ENCODE measurements around the gene ARHGAP27. TPM values are rescaled to one million over a fixed set of nuclear protein-coding genes. Genes with fewer than 3 reads are reported as not detected.

Gene ARHGAP27, protein sequence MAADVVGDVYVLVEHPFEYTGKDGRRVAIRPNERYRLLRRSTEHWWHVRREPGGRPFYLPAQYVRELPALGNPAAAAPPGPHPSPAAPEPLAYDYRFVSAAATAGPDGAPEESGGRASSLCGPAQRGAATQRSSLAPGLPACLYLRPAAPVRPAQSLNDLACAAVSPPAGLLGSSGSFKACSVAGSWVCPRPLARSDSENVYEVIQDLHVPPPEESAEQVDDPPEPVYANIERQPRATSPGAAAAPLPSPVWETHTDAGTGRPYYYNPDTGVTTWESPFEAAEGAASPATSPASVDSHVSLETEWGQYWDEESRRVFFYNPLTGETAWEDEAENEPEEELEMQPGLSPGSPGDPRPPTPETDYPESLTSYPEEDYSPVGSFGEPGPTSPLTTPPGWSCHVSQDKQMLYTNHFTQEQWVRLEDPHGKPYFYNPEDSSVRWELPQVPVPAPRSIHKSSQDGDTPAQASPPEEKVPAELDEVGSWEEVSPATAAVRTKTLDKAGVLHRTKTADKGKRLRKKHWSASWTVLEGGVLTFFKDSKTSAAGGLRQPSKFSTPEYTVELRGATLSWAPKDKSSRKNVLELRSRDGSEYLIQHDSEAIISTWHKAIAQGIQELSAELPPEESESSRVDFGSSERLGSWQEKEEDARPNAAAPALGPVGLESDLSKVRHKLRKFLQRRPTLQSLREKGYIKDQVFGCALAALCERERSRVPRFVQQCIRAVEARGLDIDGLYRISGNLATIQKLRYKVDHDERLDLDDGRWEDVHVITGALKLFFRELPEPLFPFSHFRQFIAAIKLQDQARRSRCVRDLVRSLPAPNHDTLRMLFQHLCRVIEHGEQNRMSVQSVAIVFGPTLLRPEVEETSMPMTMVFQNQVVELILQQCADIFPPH
- 9.9 and 43.4 TPM in 2 replicates for total RNA-seq (2011; cell fraction: chromatin; rRNA removed; ENCODE audit: low replicate concordance)
- 15.5 and 24.8 TPM in 2 replicates for total RNA-seq (2011; cell fraction: nucleolus; rRNA removed)
- total RNA-seq (2011; cell fraction: nucleoplasm; rRNA removed), result 11.3 and 12.3 TPM in 2 replicates
- total RNA-seq (2014; rRNA removed) (2.7 and 3.4 TPM in 2 replicates), total RNA-seq (2014; rRNA removed; fragmentation: Illumina TruSeq; extraction: Trizol) (0.64 and 1.1 TPM in 2 replicates), total RNA-seq (2015; rRNA removed; fragmentation: Illumina TruSeq; extraction: Trizol) (1.2 and 2.1 TPM in 2 replicates), total RNA-seq (2021) (3.0 and 3.7 TPM in 2 replicates), polyA plus RNA-seq (2011; rRNA removed) (4.6 and 6.0 TPM in 2 replicates), polyA plus RNA-seq (2014; fragmentation: Illumina TruSeq; extraction: Trizol) (1.8 and 1.9 TPM in 2 replicates), polyA plus RNA-seq (2014; fragmentation: Nextera tagmentation; extraction: Ambion mirVana) (under 1 TPM; 0.04 to 0.06 TPM), polyA plus RNA-seq (2014; rRNA removed) (2.9 and 3.8 TPM in 2 replicates), polyA minus RNA-seq (2011; rRNA and poly(A)+ RNA removed) (2.3 and 2.8 TPM in 2 replicates), Bru-seq, nascent RNA (percentile 41 among the genes with signal in this experiment), BruChase-seq, experiment 1, labeled RNA remaining after a 2-hour chase (percentile 33 among the genes with signal in this experiment), BruChase-seq, experiment 2, labeled RNA remaining after a 6-hour chase (percentile 38 among the genes with signal in this experiment)
- 3.5 and 9.2 TPM in 2 replicates for polyA plus RNA-seq (2011; cell fraction: cytosol; rRNA removed)
- polyA plus RNA-seq (2011; cell fraction: nucleus; rRNA removed), result 43.0 and 76.4 TPM in 2 replicates
- polyA plus RNA-seq (2012), result 1.8 and 4.2 TPM in 2 replicates
- polyA minus RNA-seq (2011; cell fraction: cytosol; rRNA and poly(A)+ RNA removed), result 3.5 and 3.8 TPM in 2 replicates
- polyA minus RNA-seq (2011; cell fraction: nucleus; rRNA and poly(A)+ RNA removed), result 10.3 and 16.0 TPM in 2 replicates
- long read RNA-seq, experiment 1, partial matches to known transcripts, result 4 of 12 reads
- long read RNA-seq, experiment 1, other reads (novel, unspliced or antisense), result 8 of 12 reads
- long read RNA-seq, experiment 2, partial matches to known transcripts, result 1 of 2 reads
- long read RNA-seq, experiment 2, other reads (novel, unspliced or antisense), result 0 of 2 reads
- long read RNA-seq, experiment 3, partial matches to known transcripts, result 0 of 1 reads
- long read RNA-seq, experiment 3, other reads (novel, unspliced or antisense), result 1 of 1 reads

DNA sequence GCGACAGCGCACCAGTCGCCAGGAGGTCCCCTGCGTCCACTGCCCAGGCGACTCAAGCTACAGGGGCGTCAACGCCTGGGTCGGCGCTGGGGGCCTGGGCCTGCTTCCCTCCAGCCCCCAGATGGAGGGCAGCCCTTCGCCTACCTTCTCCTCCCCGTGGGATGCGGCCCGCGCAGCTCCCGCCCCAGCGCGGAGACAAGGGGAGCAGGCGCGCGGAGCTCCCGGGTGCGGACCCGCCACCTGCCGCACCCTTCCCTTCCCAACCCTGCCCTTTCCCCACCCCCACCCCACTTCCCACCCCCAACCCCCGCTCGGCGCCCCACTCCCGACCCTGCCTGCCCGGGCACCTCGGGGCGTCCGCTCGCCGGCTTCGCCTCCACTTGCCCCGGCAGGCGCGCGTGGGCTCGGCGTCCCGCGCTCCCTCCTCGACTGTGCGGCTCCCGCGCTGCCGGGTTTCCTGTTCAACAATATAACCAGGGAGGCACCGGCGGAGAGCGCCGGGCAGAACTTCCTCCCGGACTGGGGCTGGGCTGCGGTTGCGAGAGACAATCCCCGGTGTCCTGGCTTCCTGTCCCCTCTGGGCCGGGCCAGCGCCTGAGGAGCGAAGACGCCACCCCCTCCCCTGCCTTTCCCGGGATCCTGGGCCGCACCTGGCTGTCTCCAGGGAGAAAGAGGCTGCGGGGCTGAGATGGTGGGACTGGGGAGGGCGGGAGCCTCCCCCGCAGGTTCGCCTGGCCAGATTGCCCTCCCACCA is at the start of gene ARHGAP27:
TSS of gene ARHGAP27 (minus strand) at position 466 of the 754 bp plus-strand sequence. CDS start 2,591 bp downstream, outside the sequence.
- no peaks in the 10 kb centered on the region for H3K9me1 ChIP-seq (ENCODE audit: control insufficient read depth, insufficient read depth, low read length)
- intact Hi-C loops (cut with micrococcal nuclease) (no loop called here), in situ Hi-C loops (cut with MboI) (loop anchor here (25.0 kb wide), 1 partner anchor 1080 kb away; the partner anchor contains the start of gene LRRC37A2)
- no peaks in the 10 kb centered on the region for H3K27me3 ChIP-seq (ENCODE audit: control insufficient read depth in 2 of 2, insufficient read depth in 2 of 2, low read length in 2 of 2)
- peaks cover 0 to 49% of the 10 kb centered on the region in 2 experiments; a peak in 3 of 5 replicates for H3K4me1 ChIP-seq (replicated peaks in 1 of 2; ENCODE audit: control insufficient read depth in 2 of 2, insufficient read depth in 2 of 2, low read length in 2 of 2)
- DNase-seq (ENCODE audit: extremely low read depth in 1 of 4, low spot score in 3 of 4) (peak in 1 of 4 experiments; percentile 33), ATAC-seq (no peak), FAIRE-seq (no peak)
- no peaks in the 10 kb centered on the region for H4K20me1 ChIP-seq (replicated peaks; ENCODE audit: control insufficient read depth, insufficient read depth, low read length)
- CTCF ChIA-PET (ENCODE audit: low intra/inter-chr PET ratio), result no interaction called here
- H3K27ac ChIP-seq (ENCODE audit: extremely low read depth, low read depth, low read length), result no peak within 1 kb of the TSS
- peak within 1 kb of the TSS; percentile 90 for H2AFZ ChIP-seq (ENCODE audit: low read depth, low read length)
- H3K9me3 ChIP-seq (replicated peaks; ENCODE audit: control insufficient read depth, insufficient read depth, low read depth, low read length), result no peaks in the 10 kb centered on the region
- POLR2A ChIA-PET, result no interaction called here
- WGBS (ENCODE audit: insufficient coverage, low coverage, missing lambda C conversion rate), result 27% methylated on average over 12 of the region's 66 CpGs
- H3K36me3 ChIP-seq (ENCODE audit: control insufficient read depth, insufficient read depth, low read length), result no peaks in the 10 kb centered on the region
- H3K9ac ChIP-seq (ENCODE audit: insufficient read depth in 1 of 2, low read depth in 2 of 2, low read length in 2 of 2), result peak within 1 kb of the TSS in 1 of 2 experiments; percentile 88; a peak in 2 of 4 replicates
- no peaks in the 10 kb centered on the region for H3K79me2 ChIP-seq (ENCODE audit: control insufficient read depth, insufficient read depth, low read length)
- peak within 1 kb of the TSS; percentile 77 for H3K4me2 ChIP-seq (ENCODE audit: insufficient read depth, low read length)
- peak within 1 kb of the TSS; percentile 38 for H3K4me3 ChIP-seq
- no TSS peak for BruUV-seq (replicated peaks)
- TF ChIP-seq, protein P1, sequence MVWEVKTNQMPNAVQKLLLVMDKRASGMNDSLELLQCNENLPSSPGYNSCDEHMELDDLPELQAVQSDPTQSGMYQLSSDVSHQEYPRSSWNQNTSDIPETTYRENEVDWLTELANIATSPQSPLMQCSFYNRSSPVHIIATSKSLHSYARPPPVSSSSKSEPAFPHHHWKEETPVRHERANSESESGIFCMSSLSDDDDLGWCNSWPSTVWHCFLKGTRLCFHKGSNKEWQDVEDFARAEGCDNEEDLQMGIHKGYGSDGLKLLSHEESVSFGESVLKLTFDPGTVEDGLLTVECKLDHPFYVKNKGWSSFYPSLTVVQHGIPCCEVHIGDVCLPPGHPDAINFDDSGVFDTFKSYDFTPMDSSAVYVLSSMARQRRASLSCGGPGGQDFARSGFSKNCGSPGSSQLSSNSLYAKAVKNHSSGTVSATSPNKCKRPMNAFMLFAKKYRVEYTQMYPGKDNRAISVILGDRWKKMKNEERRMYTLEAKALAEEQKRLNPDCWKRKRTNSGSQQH (CRISPR knock-in tag; IDR thresholded peaks at IDR 0.05), result no peak
- TF ChIP-seq SRSF9 (IDR thresholded peaks at IDR 0.05; ENCODE audit: borderline replicate concordance, low read depth, low read length), result no peak
- TF ChIP-seq, protein P2, sequence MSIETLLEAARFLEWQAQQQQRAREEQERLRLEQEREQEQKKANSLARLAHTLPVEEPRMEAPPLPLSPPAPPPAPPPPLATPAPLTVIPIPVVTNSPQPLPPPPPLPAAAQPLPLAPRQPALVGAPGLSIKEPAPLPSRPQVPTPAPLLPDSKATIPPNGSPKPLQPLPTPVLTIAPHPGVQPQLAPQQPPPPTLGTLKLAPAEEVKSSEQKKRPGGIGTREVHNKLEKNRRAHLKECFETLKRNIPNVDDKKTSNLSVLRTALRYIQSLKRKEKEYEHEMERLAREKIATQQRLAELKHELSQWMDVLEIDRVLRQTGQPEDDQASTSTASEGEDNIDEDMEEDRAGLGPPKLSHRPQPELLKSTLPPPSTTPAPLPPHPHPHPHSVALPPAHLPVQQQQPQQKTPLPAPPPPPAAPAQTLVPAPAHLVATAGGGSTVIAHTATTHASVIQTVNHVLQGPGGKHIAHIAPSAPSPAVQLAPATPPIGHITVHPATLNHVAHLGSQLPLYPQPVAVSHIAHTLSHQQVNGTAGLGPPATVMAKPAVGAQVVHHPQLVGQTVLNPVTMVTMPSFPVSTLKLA (conservative IDR thresholded peaks at IDR 0.05), result no peak
- no peak for TF ChIP-seq MED1 (CRISPR knock-in tag; IDR thresholded peaks at IDR 0.05; ENCODE audit: borderline replicate concordance)
- peak; percentile 21; the same call in 1 of the 2 replicates for TF ChIP-seq POLR2G (IDR thresholded peaks at IDR 0.05; ENCODE audit: low read depth, low read length)
- TF ChIP-seq ELF4 (CRISPR knock-in tag; IDR thresholded peaks at IDR 0.05), result no peak
- no peak for TF ChIP-seq KDM4B (IDR thresholded peaks at IDR 0.05; ENCODE audit: borderline replicate concordance in 2 of 2, low read depth in 1 of 2)
- TF ChIP-seq COPS2 (conservative IDR thresholded peaks at IDR 0.05), result no peak
- no peak for TF ChIP-seq ZSCAN29 (IDR thresholded peaks at IDR 0.05)
- peak; percentile 49 for TF ChIP-seq PCBP1 (IDR thresholded peaks at IDR 0.05; ENCODE audit: low read depth, low read length, poor library complexity, severe bottlenecking)
